ENCODE measurements around the gene SPATA32. TPM values are rescaled to one million over a fixed set of nuclear protein-coding genes. Genes with fewer than 3 reads are reported as not detected.

SPATA32 gene
- total RNA-seq, 1 experiment from 2014 or later = not detected

DNA sequence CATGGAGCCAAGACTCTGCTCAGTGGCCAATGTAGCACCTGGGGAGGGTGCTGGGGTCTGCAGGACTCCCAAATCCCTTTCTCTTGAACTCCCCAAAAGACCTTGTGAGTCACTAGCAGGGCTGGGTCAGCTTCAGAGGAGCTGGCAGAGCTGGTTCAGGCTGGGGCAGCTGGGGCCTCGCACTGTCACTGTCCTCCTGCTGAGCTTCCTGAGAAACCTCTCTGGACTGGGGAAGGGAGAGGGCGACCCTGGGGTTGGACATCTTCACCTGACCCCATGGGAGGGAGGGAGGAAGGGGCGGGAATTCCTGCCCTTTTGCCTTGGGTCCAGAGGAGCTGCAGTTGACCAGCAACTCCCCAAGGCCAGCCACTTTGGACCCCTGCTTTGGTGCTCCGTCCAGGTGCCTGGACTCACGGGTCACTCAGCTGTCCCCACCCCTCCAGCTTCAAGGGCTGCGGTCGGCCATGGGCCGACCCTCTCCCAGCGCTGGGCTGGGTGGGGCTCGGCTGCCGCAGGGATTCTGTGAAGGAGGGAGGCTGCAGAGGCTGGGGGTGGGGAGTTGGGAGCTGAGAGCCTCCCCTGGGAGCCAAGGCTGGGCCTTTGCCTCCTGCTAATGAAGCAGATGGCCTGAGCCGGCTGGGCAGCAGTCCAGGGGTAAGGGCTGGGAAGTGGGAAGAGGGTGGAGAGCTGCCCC is 31.0 kb downstream of the SPATA32 start:
- no peak overlapping the region for H3K4me3 Mint-ChIP-seq (ENCODE audit: unreplicated experiment)
- ChIA-PET CTCF (interaction anchor here (0.6 to 2.9 kb wide), 9 partner anchors 11 to 1522 kb away, joined by 3 to 25 read pairs (median 3); partner anchors contain the start of gene ACBD4), POLR2A (interaction anchor here (0.6 to 3.5 kb wide), 8 partner anchors 12 to 305 kb away, joined by 3 to 26 read pairs (median 3); partner anchors contain the start of gene HEXIM1)
- no peaks in the 10 kb centered on the region for H3K27me3 Mint-ChIP-seq (ENCODE audit: insufficient read depth, unreplicated experiment)
- peak; percentile 48 for DNase-seq (ENCODE audit: unreplicated experiment)
- TF ChIP-seq CTCF (IDR thresholded peaks at IDR 0.05; ENCODE audit: unreplicated experiment) = no peak
- no TSS peak for BruUV-seq (replicated peaks)
- H3K36me3 Mint-ChIP-seq (ENCODE audit: insufficient read depth, unreplicated experiment) = no peaks in the 10 kb centered on the region
- H3K27ac Mint-ChIP-seq (ENCODE audit: low read depth, unreplicated experiment) = peak overlapping the region; percentile 70
- intact Hi-C loops (cut with micrococcal nuclease) = no loop called here
- H3K9me3 Mint-ChIP-seq (ENCODE audit: unreplicated experiment) = no peaks in the 10 kb centered on the region
- H3K4me1 Mint-ChIP-seq (ENCODE audit: insufficient read depth, unreplicated experiment) = peaks cover 40% of the 10 kb centered on the region

DNA sequence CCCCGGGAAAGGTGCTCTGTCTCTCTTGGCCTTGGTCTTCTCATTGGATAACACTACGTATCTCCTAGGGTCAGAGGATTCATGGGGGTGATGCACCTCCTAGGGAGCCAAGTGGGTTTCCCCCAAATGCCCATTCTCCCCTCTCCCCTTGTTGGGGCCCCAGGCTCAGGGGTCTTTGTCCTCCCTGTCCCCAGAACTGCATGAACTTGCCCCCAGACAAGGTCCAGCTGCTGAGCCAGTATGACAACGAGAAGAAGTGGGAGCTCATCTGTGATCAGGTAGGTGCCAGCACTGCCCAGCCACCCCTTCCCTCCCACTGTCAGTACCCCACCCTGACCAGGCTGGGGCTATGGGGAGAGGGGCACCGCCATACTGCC is 31.5 kb downstream of the SPATA32 start:
- no peak overlapping the region for H3K4me3 Mint-ChIP-seq (ENCODE audit: unreplicated experiment)
- CTCF ChIA-PET = interaction anchor here (0.7 to 2.9 kb wide), 3 partner anchors 12 to 150 kb away, joined by 4 to 25 read pairs (median 5); partner anchors contain the start of gene ACBD4
- no TSS peak for BruUV-seq (replicated peaks)
- no peak for TF ChIP-seq CTCF (IDR thresholded peaks at IDR 0.05; ENCODE audit: unreplicated experiment)
- DNase-seq (ENCODE audit: unreplicated experiment) = no peak
- POLR2A ChIA-PET = interaction anchor here (0.6 to 3.5 kb wide), 6 partner anchors 11 to 83 kb away, joined by 3 to 26 read pairs (median 4); partner anchors contain the start of gene HEXIM1
- intact Hi-C loops (cut with micrococcal nuclease) = no loop called here
- no peaks in the 10 kb centered on the region for H3K36me3 Mint-ChIP-seq (ENCODE audit: insufficient read depth, unreplicated experiment)
- no peaks in the 10 kb centered on the region for H3K9me3 Mint-ChIP-seq (ENCODE audit: unreplicated experiment)
- H3K27ac Mint-ChIP-seq (ENCODE audit: low read depth, unreplicated experiment) = peak overlapping the region; percentile 70
- H3K4me1 Mint-ChIP-seq (ENCODE audit: insufficient read depth, unreplicated experiment) = peaks cover 45% of the 10 kb centered on the region
- H3K27me3 Mint-ChIP-seq (ENCODE audit: insufficient read depth, unreplicated experiment) = no peaks in the 10 kb centered on the region

GRCh38 chr17:45229681-45230409 is 32.0 kb downstream of the SPATA32 start:
- ChIA-PET POLR2A (interaction anchor here (0.6 to 3.5 kb wide), 12 partner anchors 11 to 103 kb away, joined by 3 to 26 read pairs (median 4); partner anchors contain the start of genes HEXIM1 and HEXIM2), CTCF (interaction anchor here (0.6 to 2.9 kb wide), 6 partner anchors 11 to 129 kb away, joined by 3 to 25 read pairs (median 8); partner anchors contain the start of gene ACBD4)
- intact Hi-C loops (cut with micrococcal nuclease) = no loop called here
- no TSS peak for BruUV-seq (replicated peaks)
- DNase-seq (ENCODE audit: unreplicated experiment) = no peak
- TF ChIP-seq CTCF (IDR thresholded peaks at IDR 0.05; ENCODE audit: unreplicated experiment) = no peak
- no peak overlapping the region for H3K4me3 Mint-ChIP-seq (ENCODE audit: unreplicated experiment)
- no peaks in the 10 kb centered on the region for H3K27me3 Mint-ChIP-seq (ENCODE audit: insufficient read depth, unreplicated experiment)
- H3K9me3 Mint-ChIP-seq (ENCODE audit: unreplicated experiment) = no peaks in the 10 kb centered on the region
- peaks cover 50% of the 10 kb centered on the region for H3K4me1 Mint-ChIP-seq (ENCODE audit: insufficient read depth, unreplicated experiment)
- peak overlapping the region; percentile 91 for H3K27ac Mint-ChIP-seq (ENCODE audit: low read depth, unreplicated experiment)
- H3K36me3 Mint-ChIP-seq (ENCODE audit: insufficient read depth, unreplicated experiment) = no peaks in the 10 kb centered on the region

All from MCF 10A (cell line).